CD4-positive, alpha-beta T cell (primary cell): Measurements from ENCODE around the gene OBSL1. TPM values are rescaled to one million over a fixed set of nuclear protein-coding genes. Genes with fewer than 3 reads are reported as not detected.

Experiments used
- ATAC-seq: fragments of 200-7000 bp; cut with Tn5 transposase; one replicate; pipeline ENCODE4 v1.10.0; 2022; ENCODE audit warnings: mild to moderate bottlenecking; ENCODE audit not compliant: poor library complexity
- CTCF ChIA-PET: fragments of 350-600 bp; sonication (Branson Sonifier 250); formaldehyde crosslinking; loops from one replicate; lab custom pipeline; 2021; ENCODE audit warnings: antibody characterized with exemption, inconsistent platforms; lab: Charles Lee
- POLR2A ChIA-PET: fragments of 350-600 bp; sonication (Branson Sonifier 250); formaldehyde crosslinking; loops from one replicate; lab custom pipeline; 2021; ENCODE audit warnings: antibody characterized with exemption, inconsistent platforms; lab: Charles Lee
- DNase-seq, 14 experiments: peaks; one replicate each; pipeline ENCODE4 v3.0.0-alpha.2; 2013 to 2020; ENCODE audit warnings: mixed read lengths in 2 of 14
- H3K27ac ChIP-seq, 2 donors: one replicate each; pipeline versions ENCODE4 v1.5.1 to v1.7.0; 2013; ENCODE audit warnings: low read length in 2 of 2, low read depth in 1 of 2, mild to moderate bottlenecking in 1 of 2
- H3K27me3 ChIP-seq, 2 experiments: 1 replicate in 1 of 2; 2 replicates in 1 of 2; pipeline versions ENCODE4 v1.6.1 to v1.7.0; 2013; ENCODE audit warnings: low read length in 2 of 2, control low read depth in 1 of 2, mild to moderate bottlenecking in 1 of 2, moderate library complexity in 1 of 2; ENCODE audit not compliant: insufficient read depth in 2 of 2, control insufficient read depth in 1 of 2
- H3K36me3 ChIP-seq: one replicate; pipeline ENCODE4 v1.6.1; 2013; ENCODE audit warnings: low read length, control low read depth; ENCODE audit not compliant: insufficient read depth
- H3K4me1 ChIP-seq: one replicate; pipeline ENCODE4 v1.6.1; 2013; ENCODE audit warnings: low read length, control low read depth; ENCODE audit not compliant: insufficient read depth
- H3K4me3 ChIP-seq: one replicate; pipeline ENCODE4 v1.5.1; 2013; ENCODE audit warnings: mild to moderate bottlenecking, low read length, moderate library complexity
- H3K9me3 ChIP-seq, 2 experiments: 1 replicate in 1 of 2; 2 replicates in 1 of 2; pipeline versions ENCODE4 v1.6.1 to v1.7.0; 2013; ENCODE audit warnings: low read length in 2 of 2, mild to moderate bottlenecking in 2 of 2, control low read depth in 1 of 2, moderate library complexity in 1 of 2; ENCODE audit not compliant: control insufficient read depth in 1 of 2, insufficient read depth in 1 of 2
- H3K27ac Mint-ChIP-seq: one replicate; pipeline ENCODE4 v1.8.0; 2020; ENCODE audit warnings: mixed read lengths
- H3K27me3 Mint-ChIP-seq: one replicate; pipeline ENCODE4 v1.8.0; 2021; ENCODE audit warnings: mixed read lengths
- H3K36me3 Mint-ChIP-seq: one replicate; pipeline ENCODE4 v1.8.0; 2021; ENCODE audit warnings: low read depth, mixed read lengths
- H3K4me1 Mint-ChIP-seq: one replicate; pipeline ENCODE4 v1.8.0; 2021; ENCODE audit warnings: low read depth, mixed read lengths
- H3K4me3 Mint-ChIP-seq: one replicate; pipeline ENCODE4 v1.8.0; 2020; ENCODE audit warnings: mild to moderate bottlenecking, mixed read lengths
- H3K9me3 Mint-ChIP-seq: one replicate; pipeline ENCODE4 v1.8.0; 2020; ENCODE audit warnings: mixed read lengths
- CTCF ChIP-seq: fragments of 200-600 bp; IDR thresholded peaks from one replicate; pipeline ENCODE4 v1.8.0; 2022; ENCODE audit warnings: antibody characterized with exemption, mild to moderate bottlenecking
- intact Hi-C, 2 experiments: fragments of 100-400 bp; cut with DNase I in 1 of 2; cut with micrococcal nuclease in 1 of 2; formaldehyde crosslinking; loops; one replicate each; pipeline versions ENCODE4 v1.15.1 to v1.9.0; 2023 to 2025; cut with DNase I, micrococcal nuclease
- total RNA-seq, 174 experiments: library from RNA in 2 of 174; stranded (reverse) in 2 of 174; gene quantifications; one replicate each; pipeline ENCODE4 v1.2.3 and lab custom pipeline; 2021 to 2026

OBSL1 gene
- total RNA-seq, 2 experiments from 2014 or later, result 0.31 to 0.49 TPM

DNA sequence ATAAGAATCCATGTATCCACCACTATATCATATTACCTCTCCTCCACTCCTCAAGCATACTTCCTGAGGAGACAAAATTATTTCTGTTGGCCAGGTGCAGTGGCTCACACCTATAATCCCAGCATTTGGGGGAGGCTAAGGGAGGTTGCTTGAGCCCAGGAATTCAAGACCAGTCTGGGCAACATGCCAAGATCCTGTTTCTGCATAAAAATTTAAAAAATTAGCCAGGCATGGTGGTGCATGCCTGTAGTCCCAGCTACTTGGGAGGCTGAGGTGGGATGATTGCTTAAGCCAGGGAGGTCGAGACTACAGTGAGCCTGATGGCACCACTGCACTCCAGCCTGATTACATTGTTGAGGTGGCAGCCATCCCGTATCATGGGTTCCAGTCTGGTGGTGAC, 10.0 kb upstream of the OBSL1 start:
- DNase-seq, result no peak
- ATAC-seq, result no peak
- ChIA-PET POLR2A (no interaction called here), CTCF (no interaction called here)
- Mint-ChIP-seq H3K9me3 (no peaks in the 10 kb centered on the region), H3K27ac (no peak overlapping the region), H3K4me1 (no peaks in the 10 kb centered on the region), H3K36me3 (no peaks in the 10 kb centered on the region), H3K27me3 (peaks cover 33% of the 10 kb centered on the region), H3K4me3 (no peak overlapping the region)
- no peak for TF ChIP-seq CTCF
- no peak overlapping the region for H3K27ac ChIP-seq
- no peaks in the 10 kb centered on the region for H3K9me3 ChIP-seq
- intact Hi-C loops, result no loop called here
- no peak overlapping the region for H3K4me3 ChIP-seq
- H3K4me1 ChIP-seq, result no peaks in the 10 kb centered on the region
- peaks cover 0 to 7% of the 10 kb centered on the region in 2 experiments for H3K27me3 ChIP-seq
- H3K36me3 ChIP-seq, result no peaks in the 10 kb centered on the region

DNA sequence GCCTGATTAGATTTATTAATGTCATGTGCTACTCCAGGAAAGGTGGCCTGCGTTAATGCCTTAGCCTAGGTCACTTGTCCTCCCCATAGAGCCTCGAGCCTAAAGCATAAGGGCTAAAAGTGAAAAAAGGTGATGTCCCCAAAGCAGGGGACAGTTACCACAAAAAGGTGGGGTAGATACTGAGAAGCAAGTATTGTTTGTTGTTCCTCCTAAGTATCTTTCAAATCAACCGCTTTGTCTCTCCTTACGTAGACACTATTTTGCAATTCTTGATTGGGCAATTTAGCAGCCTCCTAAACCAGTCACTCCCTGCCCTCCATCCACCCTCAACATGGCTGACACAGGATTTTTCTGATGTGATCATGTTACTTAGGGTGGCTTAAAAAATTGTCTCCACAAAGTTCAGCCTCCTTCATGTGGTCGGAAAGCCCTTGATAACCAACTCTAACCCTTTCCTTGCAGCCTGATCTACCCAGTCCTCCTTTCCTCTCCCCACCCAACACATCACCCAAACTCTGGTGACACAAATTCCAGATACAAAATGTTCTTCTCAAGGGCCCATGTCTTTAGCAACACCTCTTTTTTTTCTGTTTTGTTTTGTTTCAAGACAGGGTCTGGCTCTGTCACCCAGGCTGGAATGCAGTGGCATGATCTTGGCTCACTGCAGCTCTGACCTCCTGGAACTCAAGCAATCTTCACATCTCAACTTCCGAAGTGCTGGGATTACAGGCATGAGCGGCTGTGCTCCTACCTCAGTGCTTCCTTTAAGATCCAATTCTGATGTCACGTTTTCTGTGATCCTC, 7.7 kb upstream of the OBSL1 start:
- no peak overlapping the region for H3K27ac Mint-ChIP-seq
- H3K4me1 ChIP-seq, result no peaks in the 10 kb centered on the region
- ATAC-seq (no peak), DNase-seq (no peak)
- H3K9me3 ChIP-seq, result no peaks in the 10 kb centered on the region
- peaks cover 39% of the 10 kb centered on the region for H3K27me3 Mint-ChIP-seq
- POLR2A ChIA-PET, result no interaction called here
- H3K4me3 Mint-ChIP-seq, result no peak overlapping the region
- H3K27ac ChIP-seq, result no peak overlapping the region
- H3K36me3 Mint-ChIP-seq, result no peaks in the 10 kb centered on the region
- H3K9me3 Mint-ChIP-seq, result no peaks in the 10 kb centered on the region
- intact Hi-C loops, result no loop called here
- no peaks in the 10 kb centered on the region for H3K4me1 Mint-ChIP-seq
- peaks cover 0 to 13% of the 10 kb centered on the region in 2 experiments for H3K27me3 ChIP-seq
- H3K36me3 ChIP-seq, result no peaks in the 10 kb centered on the region
- CTCF ChIA-PET, result no interaction called here
- TF ChIP-seq CTCF, result no peak
- no peak overlapping the region for H3K4me3 ChIP-seq

DNA sequence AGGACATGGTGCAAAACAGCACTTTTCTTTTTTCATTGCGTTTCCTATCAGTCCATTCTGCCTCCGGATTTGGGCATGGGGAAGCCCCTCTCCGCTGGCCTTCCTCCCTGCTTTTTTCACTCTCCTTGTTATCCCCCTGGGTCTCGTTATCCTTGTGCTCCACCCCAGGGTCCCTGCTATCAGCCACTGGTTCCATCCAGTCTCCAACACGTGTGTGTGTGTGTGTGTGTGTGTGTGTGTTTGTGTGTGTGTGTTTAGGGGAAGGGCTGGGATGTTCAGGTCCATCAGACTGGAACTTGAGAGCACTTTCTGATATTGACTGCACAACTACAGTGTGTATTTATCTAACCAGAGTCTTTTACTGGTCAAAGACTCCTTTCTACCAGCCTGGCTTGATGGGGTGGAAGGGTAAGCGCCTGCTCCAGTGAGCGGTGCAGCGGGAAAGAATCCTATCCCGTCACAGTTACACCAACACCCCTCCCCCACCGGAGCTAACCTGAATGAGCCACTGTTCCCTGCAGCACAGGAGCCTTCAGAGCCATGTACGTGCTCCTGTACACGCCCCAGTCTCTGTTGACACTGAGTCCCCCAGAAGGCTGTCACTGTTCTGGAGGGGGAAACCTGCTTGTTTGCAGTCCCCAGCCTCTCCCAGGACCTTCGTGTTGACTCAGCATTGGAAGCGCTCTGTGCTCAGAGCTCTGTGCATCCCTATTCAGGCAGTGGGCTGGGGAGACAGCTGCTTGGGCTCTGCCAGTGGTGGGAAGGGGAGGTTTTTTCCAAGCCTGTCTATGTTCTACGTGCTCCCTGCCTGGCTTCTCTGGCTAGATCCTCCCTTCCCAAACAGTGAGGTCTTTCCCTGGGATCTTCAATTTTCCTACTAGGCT, 5.4 kb upstream of the OBSL1 start:
- peaks cover 15 to 21% of the 10 kb centered on the region in 2 experiments for H3K27me3 ChIP-seq
- peaks cover 45% of the 10 kb centered on the region for H3K27me3 Mint-ChIP-seq
- no peak overlapping the region for H3K27ac ChIP-seq
- no peaks in the 10 kb centered on the region for H3K9me3 Mint-ChIP-seq
- ChIA-PET POLR2A (no interaction called here), CTCF (no interaction called here)
- no peak for ATAC-seq
- no peak overlapping the region for H3K27ac Mint-ChIP-seq
- no peak for DNase-seq
- no peaks in the 10 kb centered on the region for H3K36me3 ChIP-seq
- H3K9me3 ChIP-seq, result no peaks in the 10 kb centered on the region
- H3K36me3 Mint-ChIP-seq, result no peaks in the 10 kb centered on the region
- H3K4me1 Mint-ChIP-seq, result no peaks in the 10 kb centered on the region
- no peak overlapping the region for H3K4me3 Mint-ChIP-seq
- H3K4me3 ChIP-seq, result no peak overlapping the region
- intact Hi-C loops, result no loop called here
- H3K4me1 ChIP-seq, result no peaks in the 10 kb centered on the region
- TF ChIP-seq CTCF, result no peak
